RWPE2 (cell line): Measurements from ENCODE around the gene USP9X.

Experiments
- ATAC-seq: fragments of 200-7000 bp; cut with Tn5 transposase; 3 replicates; pipeline ENCODE4 v1.9.1; 2021; ENCODE audit warnings: low read depth
- DNase-seq: peaks from one replicate; pipeline ENCODE4 v3.0.0-alpha.2; 2020; ENCODE audit warnings: low spot score
- H3K27ac ChIP-seq: fragments of 450-650 bp; 2 replicates; pipeline ENCODE4 v1.5.1; 2017; ENCODE audit warnings: mild to moderate bottlenecking; ENCODE audit not compliant: poor library complexity, severe bottlenecking
- H3K27me3 ChIP-seq: fragments of 250-450 bp; sonication (Bioruptor Pico); 2 replicates; pipeline ENCODE4 v1.5.1; 2021; ENCODE audit warnings: mild to moderate bottlenecking, moderate library complexity; ENCODE audit not compliant: insufficient read depth, poor library complexity, severe bottlenecking
- H3K36me3 ChIP-seq: fragments of 250-450 bp; sonication (Bioruptor Pico); 2 replicates; pipeline ENCODE4 v1.5.1; 2020; ENCODE audit warnings: low read depth, mild to moderate bottlenecking, moderate library complexity
- H3K4me1 ChIP-seq: fragments of 250-450 bp; sonication (Bioruptor Pico); 2 replicates; pipeline ENCODE4 v1.5.1; 2021; ENCODE audit warnings: mild to moderate bottlenecking, moderate library complexity; ENCODE audit not compliant: insufficient read depth, poor library complexity, severe bottlenecking
- H3K4me3 ChIP-seq: fragments of 250-450 bp; sonication (Bioruptor Pico); 2 replicates; pipeline ENCODE4 v1.5.1; 2021; ENCODE audit warnings: mild to moderate bottlenecking, moderate library complexity; ENCODE audit not compliant: severe bottlenecking
- H3K9me3 ChIP-seq: fragments of 250-450 bp; sonication (Bioruptor Pico); 2 replicates; pipeline ENCODE4 v1.5.1; 2021; ENCODE audit warnings: mild to moderate bottlenecking, moderate library complexity; ENCODE audit not compliant: severe bottlenecking
- CTCF ChIP-seq: fragments of 450-650 bp; IDR thresholded peaks from one replicate; pipeline ENCODE4 v1.5.1; 2017; ENCODE audit warnings: mild to moderate bottlenecking, moderate library complexity; ENCODE audit not compliant: poor library complexity, severe bottlenecking

The USP9X gene

GRCh38 chrX:41189156-41189555 lies 103.9 kb downstream of the USP9X start:
- Histone ChIP-seq H3K4me3 (no peak overlapping the region), H3K9me3 (no peaks in the 10 kb centered on the region), H3K27ac (no peak overlapping the region), H3K4me1 (no peaks in the 10 kb centered on the region), H3K36me3 (peaks cover 44% of the 10 kb centered on the region), H3K27me3 (no peaks in the 10 kb centered on the region)
- TF ChIP-seq CTCF, result no peak
- no peak for DNase-seq
- ATAC-seq, result no peak

DNA sequence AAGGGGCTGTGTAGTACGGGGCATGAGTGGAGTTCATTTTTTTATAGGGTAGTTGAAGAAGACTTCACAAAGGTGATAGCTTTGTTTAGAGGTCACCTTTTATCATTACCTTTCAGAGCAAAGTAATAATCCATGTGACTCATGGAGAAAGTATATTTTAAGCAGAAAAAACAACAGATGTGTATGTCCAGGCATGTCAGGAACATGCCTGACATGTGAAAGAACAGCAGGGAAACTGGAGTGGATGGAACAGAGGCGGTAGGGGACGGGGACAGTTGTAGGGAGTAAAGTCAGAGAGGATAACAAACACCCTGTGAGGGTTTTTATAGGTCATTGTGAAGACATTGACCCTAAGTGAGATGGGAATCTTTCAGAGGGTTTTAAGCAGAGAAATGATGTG lies 107.6 kb downstream of the USP9X start:
- ATAC-seq, result peak; percentile 36; the same call in 1 of the 3 replicates
- H3K36me3 ChIP-seq, result peaks cover 39% of the 10 kb centered on the region
- no peaks in the 10 kb centered on the region for H3K9me3 ChIP-seq
- TF ChIP-seq CTCF, result no peak
- no peak overlapping the region for H3K27ac ChIP-seq
- no peaks in the 10 kb centered on the region for H3K4me1 ChIP-seq
- no peaks in the 10 kb centered on the region for H3K27me3 ChIP-seq
- no peak for DNase-seq
- H3K4me3 ChIP-seq, result no peak overlapping the region

DNA sequence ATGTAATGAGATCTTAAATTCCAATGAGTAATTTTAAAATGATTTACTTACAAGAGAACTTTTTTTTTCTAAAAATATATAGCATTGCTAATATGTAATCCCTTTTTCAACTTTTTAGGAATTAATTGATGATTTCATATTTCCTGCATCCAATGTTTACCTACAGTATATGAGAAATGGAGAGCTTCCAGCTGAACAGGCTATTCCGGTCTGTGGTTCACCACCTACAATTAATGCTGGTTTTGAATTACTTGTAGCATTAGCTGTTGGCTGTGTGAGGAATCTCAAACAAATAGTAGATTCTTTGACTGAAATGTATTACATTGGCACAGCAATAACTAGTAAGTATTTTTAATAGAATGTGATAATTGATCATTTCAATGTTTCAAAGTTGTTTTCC lies 113.2 kb downstream of the USP9X start:
- no peaks in the 10 kb centered on the region for H3K9me3 ChIP-seq
- DNase-seq, result no peak
- H3K36me3 ChIP-seq, result peaks cover 43% of the 10 kb centered on the region
- no peaks in the 10 kb centered on the region for H3K27me3 ChIP-seq
- TF ChIP-seq CTCF, result no peak
- H3K4me1 ChIP-seq, result no peaks in the 10 kb centered on the region
- no peak overlapping the region for H3K27ac ChIP-seq
- ATAC-seq, result no peak
- no peak overlapping the region for H3K4me3 ChIP-seq

DNA sequence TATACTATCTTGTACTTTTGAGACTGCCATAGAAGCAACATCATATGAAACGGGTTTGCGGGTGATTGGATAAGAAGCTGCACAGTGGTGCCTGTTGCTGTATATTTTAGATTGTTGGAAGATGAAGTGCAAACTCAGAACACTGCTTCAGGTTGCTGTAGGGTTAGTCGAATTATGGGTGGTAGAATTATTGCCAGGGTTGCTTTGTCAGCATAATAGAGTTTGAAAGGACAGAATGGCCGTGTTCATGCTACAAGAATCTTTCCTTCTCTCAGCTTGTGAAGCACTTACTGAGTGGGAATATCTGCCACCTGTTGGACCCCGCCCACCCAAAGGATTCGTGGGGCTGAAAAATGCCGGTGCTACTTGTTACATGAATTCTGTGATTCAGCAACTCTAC lies 115.5 kb downstream of the USP9X start:
- Histone ChIP-seq H3K9me3 (no peaks in the 10 kb centered on the region), H3K4me3 (no peak overlapping the region), H3K4me1 (no peaks in the 10 kb centered on the region), H3K27me3 (no peaks in the 10 kb centered on the region), H3K36me3 (peaks cover 53% of the 10 kb centered on the region), H3K27ac (no peak overlapping the region)
- ATAC-seq (no peak), DNase-seq (no peak)
- no peak for TF ChIP-seq CTCF

- no peak for TF ChIP-seq CTCF
- H3K36me3 ChIP-seq, result peaks cover 73% of the 10 kb centered on the region
- DNase-seq (no peak), ATAC-seq (no peak)
- no peak overlapping the region for H3K27ac ChIP-seq
- H3K27me3 ChIP-seq, result no peaks in the 10 kb centered on the region
- H3K4me3 ChIP-seq, result no peak overlapping the region
- H3K4me1 ChIP-seq, result no peaks in the 10 kb centered on the region
- H3K9me3 ChIP-seq, result no peaks in the 10 kb centered on the region
Observed at GRCh38 chrX:41209853-41210252, 124.6 kb downstream of the USP9X start.
